OCI-LY7 (cell line): ENCODE data around the gene TRIM5. TPM values are rescaled to one million over a fixed set of nuclear protein-coding genes. Genes with fewer than 3 reads are reported as not detected.

ENCODE experiments used
- BruUV-seq: library from RNA; stranded (reverse); fragments of 400-500 nt; replicated peaks from 2 replicates; lab custom pipeline; 2021; lab: Mats Ljungman, UMichigan
- CTCF ChIA-PET: fragments of 300-600 bp; sonication (Branson Sonifier 250); formaldehyde crosslinking; loops from one replicate; lab custom pipeline; 2022; ENCODE audit warnings: antibody characterized with exemption; ENCODE audit not compliant: unreplicated experiment; lab: Charles Lee
- POLR2A ChIA-PET: fragments of 300-600 bp; sonication (Branson Sonifier 250); formaldehyde crosslinking; loops from one replicate; lab custom pipeline; 2022; ENCODE audit warnings: antibody characterized with exemption; lab: Charles Lee
- DNase-seq: peaks from one replicate; pipeline ENCODE4 v3.0.0-alpha.2; 2015; ENCODE audit warnings: low spot score
- H2AFZ ChIP-seq: fragments of 200-600 bp; sonication (generic), shearing (Covaris generic); 2 replicates; pipeline ENCODE4 v1.6.1; 2014; ENCODE audit warnings: mild to moderate bottlenecking, antibody characterized with exemption, low read length, moderate library complexity
- H3K27ac ChIP-seq: fragments of 200-600 bp; sonication (generic); 2 replicates; pipeline ENCODE4 v1.5.1; 2014; ENCODE audit warnings: mixed run types, low read depth, mild to moderate bottlenecking, moderate library complexity, low read length, inconsistent platforms; ENCODE audit not compliant: poor library complexity, severe bottlenecking
- H3K36me3 ChIP-seq: fragments of 200-600 bp; sonication (generic); 2 replicates; pipeline ENCODE4 v1.6.1; 2014; ENCODE audit warnings: mild to moderate bottlenecking, antibody characterized with exemption, low read length, moderate library complexity, mixed read lengths; ENCODE audit not compliant: insufficient read depth
- H3K4me1 ChIP-seq: fragments of 200-600 bp; sonication (generic); 2 replicates; pipeline ENCODE4 v1.5.1; 2014; ENCODE audit warnings: mild to moderate bottlenecking, low read length; ENCODE audit not compliant: insufficient read depth, poor library complexity, severe bottlenecking
- H3K4me2 ChIP-seq: fragments of 200-600 bp; sonication (generic); 2 replicates; pipeline ENCODE4 v1.6.1; 2014; ENCODE audit warnings: mild to moderate bottlenecking, low read length
- H3K4me3 ChIP-seq: fragments of 200-600 bp; sonication (generic); 2 replicates; pipeline ENCODE4 v1.5.1; 2014; ENCODE audit warnings: mild to moderate bottlenecking, low read depth, low read length; ENCODE audit not compliant: poor library complexity, severe bottlenecking
- H3K79me2 ChIP-seq: fragments of 200-600 bp; sonication (generic); 2 replicates; pipeline ENCODE4 v1.6.1; 2016; ENCODE audit warnings: low read depth, mild to moderate bottlenecking, low read length, moderate library complexity, mixed read lengths; ENCODE audit not compliant: insufficient read depth
- H3K9me2 ChIP-seq: fragments of 200-600 bp; sonication (generic); 2 replicates; pipeline ENCODE4 v1.6.1; 2016; ENCODE audit warnings: mild to moderate bottlenecking, low read length, mixed read lengths; ENCODE audit not compliant: insufficient read depth
- H3K9me3 ChIP-seq: fragments of 200-600 bp; sonication (generic); 2 replicates; pipeline ENCODE4 v1.6.1; 2014; ENCODE audit warnings: mild to moderate bottlenecking, mixed run types, low read length, mixed read lengths
- H4K20me1 ChIP-seq: fragments of 200-600 bp; sonication (generic); 2 replicates; pipeline ENCODE4 v1.6.1; 2014; ENCODE audit warnings: mild to moderate bottlenecking, antibody characterized with exemption, low read length, moderate library complexity, mixed read lengths; ENCODE audit not compliant: insufficient read depth
- EZH2phosphoT487 ChIP-seq: fragments of 200-600 bp; sonication (generic); IDR thresholded peaks from 2 replicates; pipeline ENCODE4 v1.6.1; 2018; ENCODE audit warnings: low read depth, borderline replicate concordance, mild to moderate bottlenecking, mixed run types, antibody characterized with exemption, low read length, moderate library complexity, mixed read lengths
- intact Hi-C: fragments of 100-400 bp; cut with micrococcal nuclease; formaldehyde crosslinking; loops from one replicate; pipeline ENCODE4 v1.10.0; 2022; ENCODE audit not compliant: unreplicated experiment
- total RNA-seq, 2 experiments: library from RNA; depleted of rRNA in 1 of 2; stranded (reverse); fragments of >200 nt in 1 of 2; shearing (Covaris generic) in 1 of 2; gene quantifications; 2 replicates each; pipeline ENCODE4 v1.2.3, GENCODE V29; 2014 to 2022
- TF ChIP-seq, protein P1 (sequence below): fragments of 200-600 bp; sonication (generic); conservative IDR thresholded peaks from 2 replicates; pipeline ENCODE4 v1.5.1; 2014; ENCODE audit warnings: mild to moderate bottlenecking, antibody characterized with exemption, low read length, moderate library complexity, mixed read lengths

Gene TRIM5
- total RNA-seq, 2 experiments from 2014 or later: 19.6 to 22.5 TPM

DNA sequence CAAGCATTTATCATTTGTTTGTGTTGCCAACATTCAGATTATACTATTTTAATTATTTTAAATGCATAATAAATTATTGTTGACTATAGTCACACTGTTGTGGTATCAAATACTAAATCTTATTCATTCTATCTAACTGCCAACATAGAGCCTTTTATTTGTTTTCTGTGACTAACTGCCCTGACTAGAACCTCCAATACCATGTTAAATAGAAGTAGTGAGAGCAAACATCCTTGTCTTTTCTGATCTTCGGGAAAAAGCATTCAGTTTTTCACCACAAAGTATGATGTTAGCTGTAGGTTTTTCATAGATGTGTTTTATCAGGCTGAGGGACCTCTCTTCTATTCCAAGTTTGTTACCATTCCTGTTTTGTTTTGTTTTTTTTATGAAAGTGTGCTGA is 44.9 kb downstream of the TRIM5 start:
- Histone ChIP-seq H3K4me2 (no peak overlapping the region), H3K36me3 (peaks cover 40% of the 10 kb centered on the region), H3K9me3 (peaks cover 5% of the 10 kb centered on the region; the same call in 1 of the 2 replicates), H3K27ac (no peak overlapping the region), H3K4me3 (no peak overlapping the region), H3K9me2 (no peaks in the 10 kb centered on the region), H4K20me1 (no peaks in the 10 kb centered on the region), H3K4me1 (no peaks in the 10 kb centered on the region), H3K79me2 (no peaks in the 10 kb centered on the region), H2AFZ (no peak overlapping the region)
- POLR2A ChIA-PET: no interaction called here
- no TSS peak for BruUV-seq
- CTCF ChIA-PET: no interaction called here
- TF ChIP-seq, protein P1, sequence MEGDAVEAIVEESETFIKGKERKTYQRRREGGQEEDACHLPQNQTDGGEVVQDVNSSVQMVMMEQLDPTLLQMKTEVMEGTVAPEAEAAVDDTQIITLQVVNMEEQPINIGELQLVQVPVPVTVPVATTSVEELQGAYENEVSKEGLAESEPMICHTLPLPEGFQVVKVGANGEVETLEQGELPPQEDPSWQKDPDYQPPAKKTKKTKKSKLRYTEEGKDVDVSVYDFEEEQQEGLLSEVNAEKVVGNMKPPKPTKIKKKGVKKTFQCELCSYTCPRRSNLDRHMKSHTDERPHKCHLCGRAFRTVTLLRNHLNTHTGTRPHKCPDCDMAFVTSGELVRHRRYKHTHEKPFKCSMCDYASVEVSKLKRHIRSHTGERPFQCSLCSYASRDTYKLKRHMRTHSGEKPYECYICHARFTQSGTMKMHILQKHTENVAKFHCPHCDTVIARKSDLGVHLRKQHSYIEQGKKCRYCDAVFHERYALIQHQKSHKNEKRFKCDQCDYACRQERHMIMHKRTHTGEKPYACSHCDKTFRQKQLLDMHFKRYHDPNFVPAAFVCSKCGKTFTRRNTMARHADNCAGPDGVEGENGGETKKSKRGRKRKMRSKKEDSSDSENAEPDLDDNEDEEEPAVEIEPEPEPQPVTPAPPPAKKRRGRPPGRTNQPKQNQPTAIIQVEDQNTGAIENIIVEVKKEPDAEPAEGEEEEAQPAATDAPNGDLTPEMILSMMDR: no peak
- no peak for TF ChIP-seq EZH2phosphoT487
- DNase-seq: no peak
- intact Hi-C loops: no loop called here

- peak; percentile 80 for DNase-seq
- intact Hi-C loops: no loop called here
- CTCF ChIA-PET: no interaction called here
Observed at GRCh38 chr11:5631969-5632635, 52.8 kb downstream of the TRIM5 start.

More at GRCh38 chr11:5631969-5632635, 52.8 kb downstream of the TRIM5 start:
- H3K79me2 ChIP-seq: no peaks in the 10 kb centered on the region
- no peaks in the 10 kb centered on the region for H4K20me1 ChIP-seq
- H3K4me1 ChIP-seq: peaks cover 17% of the 10 kb centered on the region
- H3K36me3 ChIP-seq: 0 out of 2 replicates have a peak, but pooled peaks cover 15% of the 10 kb centered on the region
- peak overlapping the region; percentile 61 for H3K27ac ChIP-seq
- H3K9me3 ChIP-seq: no peaks in the 10 kb centered on the region
- H3K9me2 ChIP-seq: no peaks in the 10 kb centered on the region
- POLR2A ChIA-PET: interaction anchor here (0.7 to 1.5 kb wide), 3 partner anchors 14 to 32 kb away, joined by 3 to 10 read pairs (median 7); no protein-coding TSS in a partner anchor
- TF ChIP-seq, protein P1: no peak
- TF ChIP-seq EZH2phosphoT487: no peak
- H3K4me2 ChIP-seq: peak overlapping the region; percentile 74
- peak overlapping the region; percentile 44 for H3K4me3 ChIP-seq
- H2AFZ ChIP-seq: peak overlapping the region; percentile 93
- BruUV-seq: no TSS peak
